Endothelial cell of umbilical vein (primary cell): ENCODE results near the gene TEX11. TPM values are rescaled to one million over a fixed set of nuclear protein-coding genes. Genes with fewer than 3 reads are reported as not detected.

ENCODE experiments used
- BruUV-seq: library from RNA; stranded (reverse); fragments of 400-500 nt; replicated peaks from 2 replicates; lab custom pipeline; 2021; lab: Mats Ljungman, UMichigan
- CTCF ChIA-PET: fragments of 300-600, 350-600 bp; sonication (Branson Sonifier 250); formaldehyde crosslinking; loops from one replicate; lab custom pipeline; 2021; ENCODE audit warnings: antibody characterized with exemption, inconsistent platforms; lab: Charles Lee
- POLR2A ChIA-PET: fragments of 300-600, 350-600 bp; sonication (Branson Sonifier 250); formaldehyde crosslinking; loops from one replicate; lab custom pipeline; 2021; ENCODE audit warnings: antibody characterized with exemption, inconsistent platforms; lab: Charles Lee
- DNase-seq: peaks from one replicate; pipeline ENCODE4 v3.0.0-alpha.2; 2011; ENCODE audit warnings: low read depth, low spot score
- FAIRE-seq: peaks from 2 replicates; lab custom pipeline; 2011; peaks lifted over from hg19 to GRCh38; lab: Jason Lieb, UNC
- H2AFZ ChIP-seq: 2 replicates; pipeline ENCODE4 v1.6.0; 2012; ENCODE audit warnings: low read depth, low read length, control low read depth, inconsistent platforms
- H3K27ac ChIP-seq: 2 replicates; pipeline ENCODE4 v1.5.1; 2011; ENCODE audit warnings: low read depth, mild to moderate bottlenecking, control low read depth, low read length, moderate library complexity; ENCODE audit not compliant: insufficient read depth
- H3K27me3 ChIP-seq, 2 experiments: 2 replicates each; pipeline versions ENCODE4 v1.6.0 to v1.6.1; 2011; ENCODE audit warnings: low read length in 2 of 2, mixed read lengths in 1 of 2; ENCODE audit not compliant: control insufficient read depth in 2 of 2, insufficient read depth in 2 of 2
- H3K36me3 ChIP-seq, 2 experiments: 2 replicates in 1 of 2; 3 replicates in 1 of 2; pipeline ENCODE4 v1.5.1; 2011; ENCODE audit warnings: low read length in 2 of 2, mild to moderate bottlenecking in 1 of 2, moderate library complexity in 1 of 2; ENCODE audit not compliant: control insufficient read depth in 2 of 2, insufficient read depth in 2 of 2; ENCODE audit errors: extremely low read depth in 1 of 2
- H3K4me1 ChIP-seq: 3 replicates; pipeline ENCODE4 v1.5.1; 2011; ENCODE audit warnings: mild to moderate bottlenecking, low read length; ENCODE audit not compliant: control insufficient read depth, insufficient read depth; ENCODE audit errors: extremely low read depth
- H3K4me2 ChIP-seq: 2 replicates; pipeline ENCODE4 v1.6.1; 2011; ENCODE audit warnings: low read length, control low read depth, mixed read lengths; ENCODE audit not compliant: insufficient read depth
- H3K4me3 ChIP-seq, 3 experiments: fragments of 200-600 bp in 1 of 3; sonication (generic), shearing (Covaris generic) in 1 of 3; replicated peaks in 1 of 3; 2 replicates each; pipeline ENCODE4 v1.5.1; 2011 to 2016; ENCODE audit warnings: control low read depth in 3 of 3, low read length in 3 of 3, mild to moderate bottlenecking in 2 of 3, inconsistent platforms in 1 of 3, low read depth in 1 of 3, moderate library complexity in 1 of 3; ENCODE audit not compliant: insufficient read depth in 1 of 3
- H3K79me2 ChIP-seq: 2 replicates; pipeline ENCODE4 v1.6.0; 2012; ENCODE audit warnings: low read length, inconsistent platforms; ENCODE audit not compliant: control insufficient read depth, insufficient read depth
- H3K9ac ChIP-seq: replicated peaks from 2 replicates; pipeline ENCODE3; 2011; ENCODE audit warnings: low read length, control low read depth; ENCODE audit not compliant: insufficient read depth; ENCODE audit errors: extremely low read depth
- H3K9me1 ChIP-seq: replicated peaks from 3 replicates; pipeline ENCODE4 v1.6.0; 2011; ENCODE audit warnings: mild to moderate bottlenecking, low read length; ENCODE audit not compliant: control insufficient read depth, insufficient read depth; ENCODE audit errors: extremely low read depth
- H3K9me3 ChIP-seq: replicated peaks from 2 replicates; pipeline ENCODE4 v1.5.1; 2012; ENCODE audit warnings: low read length, inconsistent platforms; ENCODE audit not compliant: control insufficient read depth, insufficient read depth
- H4K20me1 ChIP-seq: replicated peaks from 2 replicates; pipeline ENCODE3; 2011; ENCODE audit warnings: mild to moderate bottlenecking, low read length; ENCODE audit not compliant: control insufficient read depth, insufficient read depth; ENCODE audit errors: extremely low read depth
- EZH2 ChIP-seq: IDR thresholded peaks from 2 replicates; pipeline ENCODE4 v1.6.1; 2012; ENCODE audit warnings: borderline replicate concordance, low read depth, mild to moderate bottlenecking, moderate library complexity, low read length, inconsistent platforms; ENCODE audit not compliant: severe bottlenecking
- FOS ChIP-seq: IDR thresholded peaks from 2 replicates; pipeline ENCODE4 v1.6.1; 2011; ENCODE audit warnings: mild to moderate bottlenecking, low read length, moderate library complexity, borderline replicate concordance; ENCODE audit not compliant: insufficient read depth
- GATA2 ChIP-seq: IDR thresholded peaks from 2 replicates; pipeline ENCODE4 v1.7.0; 2011; ENCODE audit warnings: low read depth, mild to moderate bottlenecking, moderate library complexity, mixed read lengths, low read length; ENCODE audit not compliant: insufficient read length, insufficient read depth
- JUN ChIP-seq: IDR thresholded peaks from 2 replicates; pipeline ENCODE4 v1.6.1; 2011; ENCODE audit warnings: borderline replicate concordance, low read depth; ENCODE audit not compliant: insufficient read length, insufficient read depth
- MYC ChIP-seq: IDR thresholded peaks from one replicate; pipeline ENCODE4 v1.6.1; 2011; ENCODE audit warnings: mild to moderate bottlenecking, low read depth, low read length
- POLR2A ChIP-seq: IDR thresholded peaks from 2 replicates; pipeline ENCODE4 v1.6.1; 2012; ENCODE audit warnings: low read depth, mild to moderate bottlenecking, control low read depth, low read length
- POLR2AphosphoS5 ChIP-seq: IDR thresholded peaks from 2 replicates; pipeline ENCODE4 v1.6.1; 2012; ENCODE audit warnings: low read depth, mild to moderate bottlenecking, control low read depth, low read length, moderate library complexity; ENCODE audit not compliant: insufficient read depth
- dilution Hi-C: fragments of 300-500 bp; cut with MboI; formaldehyde crosslinking; loops from one replicate; pipeline ENCODE4 v1.15.0; 2019; ENCODE audit warnings: low sequenced_read_pairs; ENCODE audit not compliant: extremely low pct_ligation_motif_present
- intact Hi-C: fragments of 100-400 bp; cut with micrococcal nuclease; formaldehyde crosslinking; loops from one replicate; pipeline ENCODE4 v1.10.0; 2022
- polyA plus RNA-seq, 4 experiments: library from polyadenylated mRNA; depleted of rRNA in 3 of 4; stranded (reverse) in 3 of 4; unstranded in 1 of 4; fragments of >200 nt; gene quantifications; 2 replicates each; pipeline versions ENCODE4 v1.2.1 to v1.2.3, GENCODE V29; 2011 to 2012; ENCODE audit warnings: missing spikeins in 1 of 4
- total RNA-seq: library from RNA; stranded (reverse); gene quantifications from 2 replicates; pipeline ENCODE4 v1.2.3, GENCODE V29; 2021
- TF ChIP-seq, protein P1 (sequence below), 2 donors: IDR thresholded peaks; 1 replicate in 1 of 2; 2 replicates in 1 of 2; pipeline ENCODE4 v1.5.1; 2011; ENCODE audit warnings: low read length in 2 of 2, mild to moderate bottlenecking in 2 of 2, moderate library complexity in 2 of 2, control low read depth in 1 of 2, inconsistent platforms in 1 of 2, low read depth in 1 of 2; ENCODE audit not compliant: insufficient read depth in 1 of 2; ENCODE audit errors: extremely low read depth in 1 of 2
- TF ChIP-seq, protein P2 (sequence below): IDR thresholded peaks from 2 replicates; pipeline ENCODE4 v1.6.1; 2011; ENCODE audit not compliant: insufficient read depth, insufficient read length

The TEX11 gene
- total and polyA plus RNA-seq, 2 donors (not counting 3 experiments of a cell fraction or from before 2014, with no cell fraction given): not detected

DNA sequence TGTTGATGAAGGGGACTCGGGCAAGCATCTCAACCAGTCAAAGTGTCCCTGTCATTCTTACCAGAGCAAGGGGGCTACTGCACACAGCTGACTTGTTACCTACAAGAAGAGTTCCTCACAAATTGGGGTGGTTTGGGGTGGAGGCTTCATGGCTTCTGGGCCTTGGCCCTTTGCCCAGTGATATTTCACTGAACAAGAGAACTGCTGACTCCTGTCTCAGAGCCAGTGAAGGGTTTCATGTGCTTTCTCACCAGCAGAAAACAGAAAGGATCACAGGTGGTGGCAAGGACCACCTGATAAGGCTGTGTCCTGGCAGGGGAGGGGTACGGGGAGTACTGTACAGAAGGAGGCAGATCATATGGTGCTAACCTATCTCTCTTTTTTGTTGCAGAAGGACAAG is 410.4 kb downstream of the TEX11 start:
- ChIA-PET POLR2A (no interaction called here), CTCF (no interaction called here)
- H3K79me2 ChIP-seq: no peaks in the 10 kb centered on the region
- dilution Hi-C loops: no loop called here
- TF ChIP-seq POLR2A (no peak), EZH2 (no peak), FOS (no peak), GATA2 (no peak), JUN (no peak), MYC (no peak), POLR2AphosphoS5 (no peak)
- TF ChIP-seq, protein P1, sequence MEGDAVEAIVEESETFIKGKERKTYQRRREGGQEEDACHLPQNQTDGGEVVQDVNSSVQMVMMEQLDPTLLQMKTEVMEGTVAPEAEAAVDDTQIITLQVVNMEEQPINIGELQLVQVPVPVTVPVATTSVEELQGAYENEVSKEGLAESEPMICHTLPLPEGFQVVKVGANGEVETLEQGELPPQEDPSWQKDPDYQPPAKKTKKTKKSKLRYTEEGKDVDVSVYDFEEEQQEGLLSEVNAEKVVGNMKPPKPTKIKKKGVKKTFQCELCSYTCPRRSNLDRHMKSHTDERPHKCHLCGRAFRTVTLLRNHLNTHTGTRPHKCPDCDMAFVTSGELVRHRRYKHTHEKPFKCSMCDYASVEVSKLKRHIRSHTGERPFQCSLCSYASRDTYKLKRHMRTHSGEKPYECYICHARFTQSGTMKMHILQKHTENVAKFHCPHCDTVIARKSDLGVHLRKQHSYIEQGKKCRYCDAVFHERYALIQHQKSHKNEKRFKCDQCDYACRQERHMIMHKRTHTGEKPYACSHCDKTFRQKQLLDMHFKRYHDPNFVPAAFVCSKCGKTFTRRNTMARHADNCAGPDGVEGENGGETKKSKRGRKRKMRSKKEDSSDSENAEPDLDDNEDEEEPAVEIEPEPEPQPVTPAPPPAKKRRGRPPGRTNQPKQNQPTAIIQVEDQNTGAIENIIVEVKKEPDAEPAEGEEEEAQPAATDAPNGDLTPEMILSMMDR (IDR thresholded peaks at IDR 0.05; ENCODE audit: extremely low read depth in 1 of 2, insufficient read depth in 1 of 2, low read depth in 1 of 2, low read length in 2 of 2): no peak
- TF ChIP-seq, protein P2, sequence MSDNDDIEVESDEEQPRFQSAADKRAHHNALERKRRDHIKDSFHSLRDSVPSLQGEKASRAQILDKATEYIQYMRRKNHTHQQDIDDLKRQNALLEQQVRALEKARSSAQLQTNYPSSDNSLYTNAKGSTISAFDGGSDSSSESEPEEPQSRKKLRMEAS: no peak
- intact Hi-C loops: no loop called here
- no peak overlapping the region for H2AFZ ChIP-seq
- DNase-seq (no peak), FAIRE-seq (no peak)
- no peaks in the 10 kb centered on the region for H3K9me3 ChIP-seq
- H4K20me1 ChIP-seq: no peaks in the 10 kb centered on the region
- no peak overlapping the region for H3K4me3 ChIP-seq
- H3K27me3 ChIP-seq: no peaks in the 10 kb centered on the region
- BruUV-seq: no TSS peak
- no peaks in the 10 kb centered on the region for H3K36me3 ChIP-seq
- H3K9ac ChIP-seq: no peak overlapping the region
- H3K4me2 ChIP-seq: no peak overlapping the region
- no peaks in the 10 kb centered on the region for H3K4me1 ChIP-seq
- no peaks in the 10 kb centered on the region for H3K9me1 ChIP-seq
- no peak overlapping the region for H3K27ac ChIP-seq
